GM12875 (cell line): ENCODE data around the gene SLC29A4.
"Not testable (repeated sequence)": the region's sequence is repeated elsewhere in the genome, so short reads cannot be mapped to it uniquely, and the experiment has no call there.

Experiments used
- H3K4me3 ChIP-seq: one replicate; pipeline ENCODE4 v1.5.1; 2011; ENCODE audit warnings: low read depth, low read length, control low read depth
- CTCF ChIP-seq: IDR thresholded peaks from 2 replicates; pipeline ENCODE4 v1.5.1; 2011; ENCODE audit warnings: low read depth, mild to moderate bottlenecking, control low read depth, inconsistent platforms, low read length, moderate library complexity, borderline replicate concordance; ENCODE audit not compliant: insufficient read depth

SLC29A4 gene

GRCh38 chr7:5303061-5303460, 20.3 kb downstream of the SLC29A4 start:
- TF ChIP-seq CTCF, result no peak
- H3K4me3 ChIP-seq, result no peak overlapping the region

- no peak for TF ChIP-seq CTCF
- no peak overlapping the region for H3K4me3 ChIP-seq
Measured at GRCh38 chr7:5303591-5304505, 21.1 kb downstream of the SLC29A4 start.

- not testable (repeated sequence) for H3K4me3 ChIP-seq
Measured at GRCh38 chr7:5305050-5305449, 22.3 kb downstream of the SLC29A4 start.

GRCh38 chr7:5307221-5308142, 24.7 kb downstream of the SLC29A4 start:
- H3K4me3 ChIP-seq, result not testable (repeated sequence)

GRCh38 chr7:5309146-5309545, 26.4 kb downstream of the SLC29A4 start:
- TF ChIP-seq CTCF, result no peak
- no peak overlapping the region for H3K4me3 ChIP-seq

- H3K4me3 ChIP-seq, result no peak overlapping the region
- TF ChIP-seq CTCF, result no peak
Measured at GRCh38 chr7:5310822-5311405, 28.2 kb downstream of the SLC29A4 start.

GRCh38 chr7:5312276-5313070, 29.7 kb downstream of the SLC29A4 start:
- not testable (repeated sequence) for H3K4me3 ChIP-seq

- H3K4me3 ChIP-seq, result not testable (repeated sequence)
Measured at GRCh38 chr7:5313076-5313885, 30.5 kb downstream of the SLC29A4 start.
